ENCODE data around the gene MCUB.
A peak's percentile ranks its signal among the peaks of the same experiment; 100 is the strongest.
"Not testable (repeated sequence)": the region's sequence is repeated elsewhere in the genome, so short reads cannot be mapped to it uniquely, and the experiment has no call there.

MCUB gene

GRCh38 chr4:109554971-109555370 lies 5.1 kb upstream of the MCUB start:
- Histone ChIP-seq H2AFZ (ENCODE audit: low read length) (no peak overlapping the region), H3K27me3 (replicated peaks; ENCODE audit: insufficient read depth, low read length) (no peaks in the 10 kb centered on the region), H4K20me1 (ENCODE audit: insufficient read depth, low read length) (no peaks in the 10 kb centered on the region), H3F3A (ENCODE audit: insufficient read depth, low read length) (no peaks in the 10 kb centered on the region), H3K4me3 (ENCODE audit: low read length) (no peak overlapping the region), H3K79me2 (ENCODE audit: low read length) (no peaks in the 10 kb centered on the region), H3K4me2 (ENCODE audit: low read depth, low read length) (no peak overlapping the region), H3K9ac (ENCODE audit: low read length) (no peak overlapping the region), H3K9me3 (replicated peaks; ENCODE audit: insufficient read depth, low read length) (no peaks in the 10 kb centered on the region), H3K9me2 (replicated peaks; ENCODE audit: insufficient read depth, low read length) (no peaks in the 10 kb centered on the region), H3K27ac (ENCODE audit: low read length) (no peak overlapping the region), H3K4me1 (ENCODE audit: low read length) (peaks cover 4% of the 10 kb centered on the region; the same call in 1 of the 2 replicates), H3K36me3 (replicated peaks; ENCODE audit: insufficient read depth, low read length) (no peaks in the 10 kb centered on the region)
- TF ChIP-seq CTCF (IDR thresholded peaks at IDR 0.05; ENCODE audit: low read length) (no peak), EZH2 (optimal IDR thresholded peaks at IDR 0.05; ENCODE audit: low read depth, low read length) (no peak), EZH2phosphoT487 (IDR thresholded peaks at IDR 0.05; ENCODE audit: low read length) (no peak)
- no peak for DNase-seq

DNA sequence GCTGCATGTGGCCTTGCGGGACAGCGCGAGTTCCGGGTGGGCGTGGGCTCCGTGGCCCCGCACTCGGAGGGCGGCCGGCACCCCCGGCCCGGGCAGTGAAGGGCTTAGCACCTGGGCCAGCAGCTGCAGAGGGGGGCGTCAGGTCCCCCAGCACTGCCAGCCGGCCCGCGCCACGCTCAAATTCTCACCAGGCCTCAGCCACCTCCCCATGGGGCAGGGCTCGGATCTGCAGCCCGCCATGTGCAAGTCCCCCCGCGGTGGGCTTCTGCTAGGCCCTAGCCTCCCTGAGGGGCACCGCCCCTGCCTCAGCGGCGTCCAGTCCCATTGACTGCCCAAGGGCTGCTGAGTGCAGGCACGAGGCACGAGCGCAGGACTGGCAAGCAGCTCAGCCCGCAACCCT lies 2.6 kb upstream of the MCUB start:
- Histone ChIP-seq H3K4me2 (ENCODE audit: low read depth, low read length) (no peak overlapping the region), H3F3A (ENCODE audit: insufficient read depth, low read length) (peaks cover 14% of the 10 kb centered on the region), H2AFZ (ENCODE audit: low read length) (no peak overlapping the region), H3K79me2 (ENCODE audit: low read length) (peaks cover 12% of the 10 kb centered on the region), H3K9ac (ENCODE audit: low read length) (no peak overlapping the region), H4K20me1 (ENCODE audit: insufficient read depth, low read length) (no peaks in the 10 kb centered on the region), H3K9me3 (replicated peaks; ENCODE audit: insufficient read depth, low read length) (no peaks in the 10 kb centered on the region), H3K4me3 (ENCODE audit: low read length) (no peak overlapping the region), H3K4me1 (ENCODE audit: low read length) (peaks cover 4% of the 10 kb centered on the region; the same call in 1 of the 2 replicates), H3K27me3 (replicated peaks; ENCODE audit: insufficient read depth, low read length) (no peaks in the 10 kb centered on the region), H3K9me2 (replicated peaks; ENCODE audit: insufficient read depth, low read length) (no peaks in the 10 kb centered on the region), H3K27ac (ENCODE audit: low read length) (no peak overlapping the region), H3K36me3 (replicated peaks; ENCODE audit: insufficient read depth, low read length) (no peaks in the 10 kb centered on the region)
- no peak for DNase-seq
- TF ChIP-seq CTCF (IDR thresholded peaks at IDR 0.05; ENCODE audit: low read length) (no peak), EZH2phosphoT487 (IDR thresholded peaks at IDR 0.05; ENCODE audit: low read length) (no peak), EZH2 (optimal IDR thresholded peaks at IDR 0.05; ENCODE audit: low read depth, low read length) (no peak)

GRCh38 chr4:109558095-109558494 lies 2.0 kb upstream of the MCUB start:
- H4K20me1 ChIP-seq (ENCODE audit: insufficient read depth, low read length); H3K9ac ChIP-seq (ENCODE audit: low read length); H2AFZ ChIP-seq (ENCODE audit: low read length); H3K4me1 ChIP-seq (ENCODE audit: low read length); H3K4me3 ChIP-seq (ENCODE audit: low read length); H3K27ac ChIP-seq (ENCODE audit: low read length); H3K4me2 ChIP-seq (ENCODE audit: low read depth, low read length); DNase-seq; H3K9me2 ChIP-seq (replicated peaks; ENCODE audit: insufficient read depth, low read length); H3K27me3 ChIP-seq (replicated peaks; ENCODE audit: insufficient read depth, low read length); H3K36me3 ChIP-seq (replicated peaks; ENCODE audit: insufficient read depth, low read length); H3K9me3 ChIP-seq (replicated peaks; ENCODE audit: insufficient read depth, low read length): not testable (repeated sequence)
- H3K79me2 ChIP-seq (ENCODE audit: low read length), result peaks cover 19% of the 10 kb centered on the region
- H3F3A ChIP-seq (ENCODE audit: insufficient read depth, low read length), result peaks cover 14% of the 10 kb centered on the region

DNA sequence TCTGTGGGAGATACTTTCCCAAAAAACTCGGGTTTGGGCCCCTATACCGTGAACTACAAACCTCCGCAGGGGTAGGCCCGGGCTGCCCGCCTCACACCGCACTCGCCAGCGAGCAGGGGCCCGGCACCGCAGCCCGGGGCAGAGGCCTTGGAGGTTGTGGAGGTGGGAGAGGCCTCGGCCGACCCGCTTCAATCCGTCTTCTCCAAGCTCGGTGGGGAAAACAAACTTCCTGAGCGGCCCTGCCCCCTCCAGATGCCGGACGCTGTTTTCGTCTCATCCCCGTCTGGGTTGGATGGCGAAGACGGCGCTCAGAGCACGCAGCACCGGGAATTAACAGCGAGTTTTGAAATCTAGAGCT lies 442 bp upstream of the MCUB start:
- no peaks in the 10 kb centered on the region; the same call in 1 of the 2 replicates for H4K20me1 ChIP-seq (ENCODE audit: insufficient read depth, low read length)
- peaks cover 14% of the 10 kb centered on the region for H3F3A ChIP-seq (ENCODE audit: insufficient read depth, low read length)
- peak overlapping the region; percentile 80; the same call in 1 of the 2 replicates for H3K27ac ChIP-seq (ENCODE audit: low read length)
- H3K79me2 ChIP-seq (ENCODE audit: low read length), result peaks cover 27% of the 10 kb centered on the region
- peak overlapping the region; percentile 80; the same call in 1 of the 2 replicates for H3K9ac ChIP-seq (ENCODE audit: low read length)
- TF ChIP-seq EZH2 (optimal IDR thresholded peaks at IDR 0.05; ENCODE audit: low read depth, low read length) (no peak), CTCF (IDR thresholded peaks at IDR 0.05; ENCODE audit: low read length) (no peak), EZH2phosphoT487 (IDR thresholded peaks at IDR 0.05; ENCODE audit: low read length) (no peak)
- peak overlapping the region; percentile 95 for H2AFZ ChIP-seq (ENCODE audit: low read length)
- H3K27me3 ChIP-seq (replicated peaks; ENCODE audit: insufficient read depth, low read length), result no peaks in the 10 kb centered on the region
- H3K36me3 ChIP-seq (replicated peaks; ENCODE audit: insufficient read depth, low read length), result no peaks in the 10 kb centered on the region
- no peaks in the 10 kb centered on the region for H3K9me3 ChIP-seq (replicated peaks; ENCODE audit: insufficient read depth, low read length)
- H3K4me3 ChIP-seq (ENCODE audit: low read length), result peak overlapping the region; percentile 86
- peaks cover 4% of the 10 kb centered on the region; the same call in 1 of the 2 replicates for H3K4me1 ChIP-seq (ENCODE audit: low read length)
- peak overlapping the region; percentile 65 for H3K4me2 ChIP-seq (ENCODE audit: low read depth, low read length)
- no peaks in the 10 kb centered on the region for H3K9me2 ChIP-seq (replicated peaks; ENCODE audit: insufficient read depth, low read length)
- DNase-seq, result no peak
